NCI-H128 (cell line): ENCODE measurements around the gene BRD9.
"Not testable (repeated sequence)": the region's sequence is repeated elsewhere in the genome, so short reads cannot be mapped to it uniquely, and the experiment has no call there.

Experiments used
- DNase-seq: peaks from one replicate; lab custom pipeline; 2025; ENCODE audit not compliant: unreplicated experiment; lab: John Stamatoyannopoulos, UW

The BRD9 gene

DNA sequence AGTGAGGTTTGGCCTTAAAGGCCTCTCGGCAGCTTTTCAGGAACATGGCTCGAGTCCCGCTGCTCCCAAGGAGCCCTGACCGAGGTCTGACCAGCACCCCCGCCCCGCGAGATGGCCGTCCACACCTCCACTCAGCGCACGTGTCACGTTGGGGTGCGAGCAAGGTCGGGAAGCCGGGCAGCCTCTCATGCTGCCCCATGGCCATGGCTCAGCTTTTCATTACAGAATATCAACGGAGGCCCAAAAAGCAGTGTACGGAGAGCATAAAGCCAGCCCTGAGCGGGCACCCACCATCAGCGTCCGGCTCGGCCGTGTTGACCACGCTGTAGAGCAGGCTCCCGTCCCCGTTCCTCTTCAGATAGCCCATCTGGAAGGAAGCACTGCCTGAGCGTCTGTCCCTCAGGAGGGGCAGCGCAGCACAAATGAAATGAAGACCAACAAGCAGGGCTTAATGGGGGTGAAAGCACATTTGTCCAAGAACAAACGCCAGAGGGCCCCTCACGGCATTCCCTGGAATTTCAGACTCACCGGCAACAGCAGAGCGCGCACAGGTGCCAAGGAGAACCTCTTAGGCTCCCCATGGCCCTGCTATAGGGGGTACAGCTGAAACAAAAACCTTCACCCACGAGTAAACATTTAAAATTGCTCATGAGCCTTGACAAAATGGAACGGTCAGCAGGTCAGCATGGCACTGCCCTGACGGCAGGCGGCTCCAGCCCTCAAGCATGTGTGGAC, 11.6 kb downstream of the BRD9 start:
- DNase-seq = no peak

DNA sequence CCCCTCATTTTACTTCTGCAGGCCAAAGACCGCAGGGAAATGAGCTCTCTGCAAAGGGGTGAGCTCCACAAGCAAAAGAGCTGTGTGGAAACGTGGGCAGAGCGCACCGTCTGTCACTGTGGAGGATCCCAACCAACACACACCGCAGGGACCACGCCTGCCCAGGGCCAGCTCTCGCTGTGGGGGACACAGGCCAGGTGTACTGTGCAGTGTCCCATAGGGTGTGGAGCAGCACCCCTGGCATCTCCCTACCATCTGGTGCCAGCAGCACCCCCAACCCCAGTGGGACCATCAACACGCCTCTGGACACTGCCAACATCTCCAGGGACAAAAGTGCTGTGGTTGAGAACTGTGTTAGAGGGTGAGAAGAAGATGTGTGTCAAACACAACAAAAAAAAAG, 13.9 kb downstream of the BRD9 start:
- DNase-seq = not testable (repeated sequence)

DNA sequence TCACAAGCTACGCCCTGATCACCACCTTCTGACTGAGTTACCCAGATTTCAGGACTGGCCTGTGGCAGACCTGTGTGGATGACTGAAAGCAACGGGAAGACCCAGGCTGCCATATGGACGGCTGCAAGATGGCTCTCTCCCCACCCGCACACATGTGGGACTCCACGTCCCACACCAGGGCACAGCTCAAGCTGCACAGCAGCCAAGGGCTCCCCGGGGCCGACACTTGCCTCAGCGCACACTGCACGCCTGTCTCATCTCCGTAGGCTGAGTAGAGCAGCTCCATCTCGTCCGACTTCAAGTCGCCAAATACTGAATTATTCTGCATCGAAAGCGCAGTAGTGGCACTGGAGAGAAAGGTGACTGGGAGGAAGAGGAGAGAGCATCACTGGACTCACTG, 14.5 kb downstream of the BRD9 start:
- no peak for DNase-seq

DNA sequence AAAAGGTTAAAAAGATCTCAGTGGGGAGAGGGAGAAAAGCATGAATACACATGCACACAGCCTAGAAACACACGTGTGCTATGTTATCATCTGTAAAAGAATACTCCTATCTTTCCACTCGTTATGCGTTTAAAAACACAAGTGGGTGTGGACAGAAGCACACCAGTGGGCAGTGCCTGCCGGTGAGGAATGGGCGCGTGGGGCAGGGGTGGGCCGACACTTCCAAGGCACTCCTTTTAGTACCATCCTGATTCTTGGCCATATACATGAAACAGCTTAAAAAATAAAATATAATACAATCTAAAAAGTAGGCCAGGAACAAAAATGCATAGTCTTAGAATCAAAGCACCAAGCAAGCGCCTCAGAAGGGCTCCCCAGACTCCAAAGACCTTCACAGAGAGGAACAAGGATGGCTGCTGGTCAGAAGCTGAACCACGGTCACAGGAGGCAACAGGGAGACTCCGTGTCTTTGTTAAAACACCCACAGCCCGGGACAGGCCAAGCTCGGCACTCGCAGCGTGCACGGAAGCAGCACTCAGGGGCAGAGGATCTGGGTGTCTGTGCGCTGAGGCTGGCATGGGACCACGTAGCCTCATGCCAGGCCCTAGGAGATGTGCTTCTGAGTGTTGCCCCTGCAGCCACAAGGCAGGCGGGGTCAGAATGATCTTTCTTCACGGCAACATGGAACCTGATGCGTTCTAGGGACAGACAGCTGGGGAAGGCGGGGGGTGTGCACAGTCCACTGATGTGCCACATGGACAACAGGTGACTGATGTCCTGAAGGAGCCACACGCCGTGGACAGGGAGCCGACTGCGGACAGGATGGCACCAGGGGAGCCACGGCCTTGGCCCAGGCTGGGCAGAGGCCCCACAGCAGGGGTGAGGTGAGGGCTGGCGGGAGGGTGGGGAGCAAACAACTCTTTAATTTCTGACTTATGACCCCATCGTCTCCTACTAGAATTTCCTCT, 15.9 kb downstream of the BRD9 start:
- DNase-seq = no peak

DNA sequence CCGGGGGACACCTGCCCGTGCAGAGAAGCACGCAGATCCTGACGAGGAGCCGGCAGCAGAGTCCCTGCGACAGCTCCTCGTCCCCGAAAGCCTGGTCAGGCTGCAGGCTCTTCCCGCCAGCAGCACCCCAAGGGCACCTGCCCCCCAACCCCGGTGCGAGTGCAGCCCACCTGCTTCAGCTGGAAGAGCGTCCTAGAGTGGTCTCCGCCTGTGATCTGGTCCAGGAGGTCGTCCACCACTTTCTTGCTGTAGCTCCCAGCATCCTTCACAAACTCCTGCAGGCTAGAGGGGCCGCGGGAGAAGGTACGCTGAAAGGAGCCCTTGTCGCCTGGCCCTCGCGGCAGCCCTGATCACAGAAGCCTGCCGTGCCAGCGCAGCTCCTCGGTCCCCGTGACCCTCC, 16.7 kb downstream of the BRD9 start:
- no peak for DNase-seq

DNA sequence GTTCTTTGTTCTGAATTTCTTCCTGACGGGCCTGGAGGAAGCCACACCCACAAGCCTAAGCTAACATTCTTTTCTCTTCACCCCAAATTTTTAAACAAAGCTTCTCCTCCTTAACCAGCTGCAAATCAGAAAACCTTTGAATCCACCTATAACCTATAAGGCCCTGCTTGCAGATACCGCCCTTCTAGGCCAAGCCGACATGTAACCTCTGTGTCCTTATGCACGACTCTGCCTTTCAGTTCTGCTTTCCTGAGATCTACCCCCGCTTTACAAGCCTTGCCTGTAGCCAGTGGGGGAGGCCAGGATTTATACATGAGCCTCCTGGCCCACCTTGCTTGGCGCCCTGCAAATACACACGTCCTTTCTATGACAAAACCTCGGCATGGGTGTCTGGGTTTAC, 19.3 kb downstream of the BRD9 start:
- no peak for DNase-seq

DNA sequence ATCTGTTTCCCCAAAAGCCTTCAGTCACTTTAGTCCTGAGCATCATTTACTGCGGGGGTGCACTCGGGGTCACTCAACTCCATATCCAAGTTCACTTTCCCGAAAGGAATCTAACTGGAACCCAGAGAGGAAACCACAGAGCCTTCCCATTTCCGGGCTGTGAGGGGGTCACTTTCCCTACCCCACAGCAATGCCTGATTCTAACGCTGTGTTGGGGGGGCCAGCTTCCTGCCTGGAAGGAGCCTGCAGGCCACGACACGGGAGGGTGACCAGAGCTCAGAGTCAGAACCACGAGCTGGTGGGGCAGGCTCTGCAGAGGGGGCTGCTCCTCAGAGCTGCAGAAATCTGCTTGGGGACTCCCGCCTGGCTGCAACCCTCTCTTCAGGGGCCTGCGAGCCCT, 20.3 kb downstream of the BRD9 start:
- no peak for DNase-seq

DNA sequence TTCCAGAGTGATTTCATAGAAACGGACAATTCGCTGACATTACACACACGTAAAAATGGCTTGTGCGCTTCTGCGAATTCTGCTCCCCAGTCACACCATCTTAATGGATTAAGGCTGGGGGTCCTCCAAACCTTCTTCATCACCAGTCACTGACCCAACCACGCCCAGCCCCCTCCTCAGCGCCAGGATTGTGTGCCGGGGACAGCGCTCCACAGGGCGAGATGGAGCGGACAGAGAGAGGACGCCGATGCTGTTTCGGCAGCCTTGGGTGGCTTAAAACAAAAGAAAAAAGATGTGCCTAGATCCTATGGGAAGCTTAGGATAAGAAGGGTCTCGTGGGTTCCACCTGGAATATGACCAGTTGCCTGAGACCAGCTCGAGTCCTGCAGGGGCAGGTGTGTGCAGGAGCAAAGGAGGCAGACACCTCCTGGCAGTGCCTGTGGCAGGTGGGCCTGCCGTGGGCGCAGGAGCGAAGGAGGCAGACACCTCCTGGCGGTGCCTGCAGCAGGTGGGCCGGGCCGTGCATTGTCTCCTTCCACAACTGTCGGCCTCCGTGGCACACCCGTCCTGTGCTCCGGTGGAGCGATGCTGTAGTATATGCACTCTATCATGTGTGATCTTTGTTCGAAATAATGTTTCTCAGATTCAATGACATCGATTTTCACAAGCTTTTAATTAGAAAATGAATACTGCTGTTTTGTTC, 20.9 kb downstream of the BRD9 start:
- DNase-seq = no peak

DNA sequence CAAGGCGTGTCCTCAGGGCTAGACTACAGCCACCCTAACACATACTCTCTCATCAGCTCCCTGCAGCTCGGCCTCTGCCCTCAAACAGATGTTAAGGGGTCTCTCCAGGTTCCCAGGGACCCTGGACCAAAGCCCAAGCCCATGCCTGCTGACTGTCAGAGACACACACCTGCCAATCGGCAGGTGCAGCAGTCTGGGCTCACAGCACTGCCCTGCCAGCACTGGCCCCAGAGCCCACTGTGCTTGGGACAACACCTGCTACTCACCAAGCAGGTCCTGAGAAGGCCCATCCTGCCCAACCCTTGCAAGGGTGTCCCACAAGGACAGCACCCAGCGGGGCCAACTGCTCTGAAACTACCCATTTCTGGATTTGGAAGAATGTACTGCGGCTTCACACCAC, 21.6 kb downstream of the BRD9 start:
- DNase-seq = no peak

DNA sequence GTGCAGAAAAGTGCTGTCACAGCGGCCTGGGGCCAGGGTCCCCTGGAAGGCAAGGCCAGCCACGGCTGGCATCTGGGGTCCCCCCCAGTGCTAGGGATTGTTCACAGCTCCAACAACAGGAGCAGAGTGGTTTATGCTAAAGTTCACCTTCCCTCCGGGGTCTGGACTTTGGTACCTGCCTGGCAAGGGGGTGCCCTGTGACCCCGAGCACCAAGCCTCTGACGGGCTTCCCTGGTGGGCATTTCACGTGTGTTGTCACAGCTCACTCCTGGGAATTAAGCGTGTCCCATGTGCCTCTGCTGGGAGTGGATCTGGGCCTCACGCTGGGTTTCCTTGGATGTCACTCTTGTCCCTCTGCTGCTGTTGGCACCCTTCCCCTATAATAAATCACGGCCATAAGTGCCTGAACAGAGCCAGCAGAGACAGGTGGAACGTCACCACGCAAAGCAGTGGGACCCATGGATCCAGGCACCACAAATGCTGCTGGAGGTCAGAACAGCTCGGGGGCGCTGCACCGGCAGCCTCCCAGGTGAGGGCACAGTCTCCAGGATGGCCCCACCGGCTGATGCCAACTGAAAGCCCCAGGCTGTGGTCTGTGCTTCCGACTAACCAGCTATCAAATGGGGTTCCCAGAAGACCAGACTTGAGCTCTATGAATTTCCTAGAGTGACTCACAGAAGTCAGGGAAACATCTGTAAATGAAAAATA, 24.0 kb downstream of the BRD9 start:
- DNase-seq = no peak

DNA sequence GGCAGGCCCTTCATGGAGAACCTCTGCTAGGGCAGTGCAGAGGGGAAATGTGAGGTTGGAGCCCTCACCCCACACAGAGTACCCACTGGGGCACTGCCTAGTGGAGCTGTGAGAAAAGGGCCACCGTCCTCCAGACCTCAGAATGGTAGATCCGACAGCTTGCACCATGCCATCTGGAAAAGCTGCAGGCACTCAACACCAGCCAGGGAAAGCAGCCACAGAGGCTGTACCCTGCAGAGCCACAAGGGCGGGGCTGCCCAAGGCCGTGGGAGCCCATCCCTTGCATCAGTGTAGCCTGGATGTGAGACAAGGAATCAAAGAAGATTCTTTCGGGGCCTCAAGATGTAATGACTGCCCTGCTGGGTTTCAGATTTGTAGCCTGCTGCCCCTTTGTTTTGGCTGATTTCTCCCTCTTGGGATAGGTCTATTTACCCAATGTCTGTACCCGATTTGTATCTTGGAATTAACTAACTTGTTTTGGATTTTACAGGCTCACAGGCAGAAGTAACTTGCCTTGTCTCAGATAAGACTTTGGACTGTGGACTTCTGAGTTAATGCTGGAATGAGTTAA, 25.2 kb downstream of the BRD9 start:
- no peak for DNase-seq

DNA sequence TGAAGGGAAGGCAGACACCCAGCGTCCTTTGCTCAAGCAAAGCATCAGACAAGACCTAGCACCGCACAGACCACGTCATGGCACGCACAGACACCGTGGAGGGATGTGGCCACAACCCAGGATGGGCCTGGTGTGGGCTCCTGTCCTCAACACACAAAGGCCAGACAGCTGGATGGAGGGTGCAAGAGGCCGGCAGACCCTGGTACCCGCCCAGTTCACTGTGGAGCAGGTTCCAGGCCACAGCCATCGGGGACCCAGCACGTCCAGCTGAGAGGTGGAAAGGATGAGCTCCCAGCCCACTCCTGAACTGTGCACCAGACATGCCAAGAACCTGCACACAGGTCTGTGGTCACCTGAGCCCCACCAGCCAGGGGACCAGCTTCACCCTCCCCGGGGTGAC, 26.8 kb downstream of the BRD9 start:
- DNase-seq = no peak

DNA sequence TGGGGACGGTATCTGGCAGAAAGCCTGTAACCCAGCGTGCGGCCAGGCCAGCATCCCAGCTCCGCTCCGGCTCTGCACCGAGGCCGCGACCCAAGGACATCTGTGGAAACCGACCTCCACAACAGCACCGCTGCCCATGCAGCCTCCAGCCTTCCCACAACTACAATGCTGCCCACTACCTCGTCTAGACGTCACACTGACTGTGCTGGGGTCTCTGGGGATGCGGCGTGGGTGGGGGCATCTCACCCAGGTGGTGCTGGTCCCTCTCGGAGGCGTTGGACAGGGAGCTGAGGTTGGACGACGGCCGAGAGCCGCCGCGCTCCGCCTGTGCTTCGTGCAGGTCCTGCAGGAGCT, 27.5 kb downstream of the BRD9 start:
- no peak for DNase-seq

DNA sequence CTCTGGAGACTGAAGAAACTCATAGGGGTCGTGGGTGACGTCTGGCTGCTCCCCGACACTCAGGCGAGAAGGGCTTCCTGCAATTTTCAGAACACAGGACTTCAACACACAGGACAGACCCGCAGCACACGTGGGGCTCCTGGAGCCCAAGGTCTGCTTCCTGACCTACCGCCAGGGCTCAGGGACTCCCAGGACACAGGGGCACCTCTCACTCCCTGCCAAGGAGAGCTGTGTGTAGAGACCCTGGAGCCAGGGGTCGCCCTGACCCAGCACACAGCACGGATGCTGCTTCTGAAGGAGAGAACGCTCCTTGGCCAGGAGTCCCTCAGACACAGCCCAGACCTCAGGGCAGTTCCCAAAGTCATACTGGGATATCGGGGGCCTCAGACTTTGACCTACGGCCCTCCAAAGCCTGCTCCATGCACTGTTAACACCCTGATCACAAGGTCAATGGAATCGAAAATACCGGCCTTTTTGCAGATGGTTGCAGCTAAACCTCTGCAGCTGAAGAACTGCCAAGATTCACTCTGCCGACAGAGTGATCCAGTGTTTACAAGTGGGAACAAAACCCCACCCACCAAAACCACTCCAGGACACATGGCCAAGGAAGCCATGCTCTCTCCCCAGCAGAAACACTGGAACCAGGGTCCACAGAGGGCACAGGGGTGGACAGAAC, 28.0 kb downstream of the BRD9 start:
- DNase-seq = no peak

DNA sequence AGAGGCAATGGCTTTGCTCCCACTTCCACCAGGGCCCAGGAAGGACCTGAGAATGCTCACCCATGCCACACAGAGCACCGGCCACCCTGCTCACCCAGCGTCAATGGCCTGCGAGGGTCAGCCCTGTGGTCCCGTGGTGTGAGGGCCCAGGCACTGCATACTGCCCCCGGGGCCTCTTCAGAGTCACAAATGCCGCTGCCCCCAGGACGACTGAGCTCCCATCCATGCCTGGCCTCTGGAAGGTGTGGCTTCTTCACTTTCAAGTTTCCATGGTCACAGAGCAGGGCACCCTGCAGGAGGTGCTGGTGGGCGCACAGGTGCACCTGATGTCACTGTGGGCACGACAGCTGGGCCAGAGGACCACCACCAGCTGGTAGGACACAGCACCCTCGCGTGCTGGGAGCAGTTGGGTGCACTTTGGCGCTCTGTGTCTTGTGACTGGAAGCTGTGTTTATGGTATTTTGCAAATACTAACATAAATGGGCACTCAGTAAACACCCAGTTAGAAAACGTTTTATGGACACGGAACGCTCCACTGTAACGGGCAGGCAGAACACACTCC, 29.3 kb downstream of the BRD9 start:
- DNase-seq = no peak

DNA sequence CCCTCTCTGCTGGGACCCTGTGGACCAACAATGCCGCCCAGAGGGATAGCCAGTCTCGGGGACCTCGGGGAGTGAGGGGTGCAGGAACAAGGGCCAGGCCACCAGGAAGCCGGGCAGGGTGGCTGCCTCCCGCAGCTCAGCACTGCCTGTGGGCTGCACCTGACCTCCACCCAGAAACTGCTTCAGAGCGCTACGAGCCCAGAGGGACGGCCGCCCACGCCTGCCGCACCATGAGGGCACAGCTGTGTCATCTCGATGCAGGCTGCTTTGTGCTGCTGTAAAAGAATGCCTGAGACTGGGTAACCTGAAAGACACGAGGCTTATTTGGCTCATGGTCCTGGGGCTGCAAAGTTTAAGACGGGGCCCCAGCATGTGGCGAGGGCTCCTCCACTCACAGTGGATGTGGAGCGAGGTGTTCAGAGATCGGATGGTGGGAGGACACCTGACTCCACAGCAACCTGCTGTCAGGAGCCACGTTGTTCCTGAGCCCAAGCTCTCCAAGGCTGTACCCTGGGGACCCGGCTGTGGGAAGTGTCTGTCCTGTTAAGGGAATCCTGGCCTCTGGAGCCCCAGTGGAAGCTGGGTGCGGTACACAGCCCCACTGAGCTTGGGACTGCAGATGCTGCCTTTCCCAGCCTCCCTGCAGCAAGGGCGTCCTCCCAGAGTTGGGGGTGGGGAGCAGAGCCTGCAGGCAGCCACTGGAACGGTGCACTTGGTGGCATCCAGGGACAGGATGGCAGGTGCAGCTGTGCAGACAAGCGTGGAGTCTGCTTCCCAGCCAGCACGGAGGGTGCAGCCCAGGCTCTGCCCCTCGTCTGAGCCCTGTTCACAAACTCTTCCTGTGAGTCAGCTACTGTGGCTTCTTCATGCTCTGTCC, 30.0 kb downstream of the BRD9 start:
- DNase-seq = no peak

DNA sequence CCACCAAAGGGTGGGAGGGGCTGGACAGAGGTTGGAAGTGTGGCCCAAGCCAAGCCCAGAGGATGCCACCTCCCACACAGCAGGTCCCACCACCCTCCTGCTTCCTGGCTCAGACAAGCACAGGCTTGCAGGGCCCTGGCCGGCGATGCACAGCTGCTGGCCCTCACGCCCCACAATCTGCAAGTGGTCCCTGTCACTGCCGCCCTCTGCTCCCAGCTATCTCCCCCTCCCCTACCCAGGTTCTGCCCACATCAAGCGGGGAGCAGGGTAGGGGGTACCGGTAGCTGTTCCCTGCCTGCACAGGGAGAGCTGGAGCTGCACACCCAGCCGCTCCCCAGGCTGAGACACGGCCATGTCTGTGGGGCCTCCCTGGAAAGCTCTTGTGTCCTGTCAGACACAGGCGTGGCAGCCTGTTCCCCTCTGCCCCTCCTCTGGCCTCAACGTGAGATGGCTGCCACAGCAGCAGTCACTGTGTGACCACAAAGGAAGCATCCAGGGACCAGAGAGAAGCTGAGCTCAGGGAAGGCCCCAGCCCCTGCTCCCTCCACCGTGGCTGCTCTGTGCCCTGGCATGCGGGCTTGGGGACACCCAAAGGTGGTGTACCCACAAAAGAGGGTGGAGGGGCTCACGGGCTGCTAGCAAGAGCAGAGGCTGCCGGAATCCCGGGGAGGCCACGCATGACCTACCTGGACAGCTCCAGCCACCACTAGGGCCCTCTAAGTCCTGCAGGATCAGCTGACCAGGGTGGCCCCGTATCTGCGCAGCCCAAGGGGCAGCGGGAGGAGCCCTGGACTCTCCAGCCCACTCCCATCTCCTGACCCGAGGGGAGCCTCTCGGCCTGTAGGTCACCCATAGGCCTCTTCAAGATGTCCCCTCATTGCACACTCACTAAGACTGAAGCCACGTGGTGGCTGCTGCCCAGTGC, 30.9 kb downstream of the BRD9 start:
- DNase-seq = no peak
